ENCODE results near the gene SLAMF1.

- no peak for TF ChIP-seq CTCF (IDR thresholded peaks at IDR 0.05)
- TF ChIP-seq POLR2A (IDR thresholded peaks at IDR 0.05), result no peak
Measured at GRCh38 chr1:160605205-160605604, 41.6 kb downstream of the SLAMF1 start.
